ENCODE results near the gene MET. TPM values are rescaled to one million over a fixed set of nuclear protein-coding genes. Genes with fewer than 3 reads are reported as not detected.

Gene MET
- total and polyA plus RNA-seq, 2 of the 8 experiments (the other 6 are each of a cell fraction or from before 2014, with no cell fraction given) = 3.5 to 12.9 TPM

- H4K8ac ChIP-seq (ENCODE audit: extremely low read depth, insufficient read depth, low read length) = no peak overlapping the region
- DNase-seq (ENCODE audit: low read depth in 1 of 2, low spot score in 2 of 2) (no peak), FAIRE-seq (no peak)
- no peak overlapping the region for H2AFZ ChIP-seq (ENCODE audit: low read length)
- H2BK12ac ChIP-seq (ENCODE audit: low read depth, low read length) = no peak overlapping the region
- H3K56ac ChIP-seq (replicated peaks; ENCODE audit: insufficient read length, low read depth, low read length) = no peak overlapping the region
- H2BK15ac ChIP-seq (ENCODE audit: low read length) = no peak overlapping the region
- no peaks in the 10 kb centered on the region for H4K20me1 ChIP-seq (replicated peaks in 1 of 2; ENCODE audit: control insufficient read depth in 1 of 2, insufficient read depth in 2 of 2, low read length in 2 of 2)
- no peak overlapping the region for H3K4ac ChIP-seq (replicated peaks; ENCODE audit: insufficient read length, low read depth, low read length)
- no peaks in the 10 kb centered on the region; the same call in 1 of the 2 replicates for H3K79me1 ChIP-seq (ENCODE audit: low read depth, low read length)
- TF ChIP-seq KDM1A (IDR thresholded peaks at IDR 0.05; ENCODE audit: borderline replicate concordance, low read length) = no peak
- TF ChIP-seq RAD21 (IDR thresholded peaks at IDR 0.05 in 1 of 2, conservative IDR thresholded peaks at IDR 0.05 in 1 of 2; ENCODE audit: low read depth in 2 of 2, low read length in 2 of 2) = peak in 1 of 2 experiments; percentile 31; a peak in 1 of 4 replicates
- TF ChIP-seq CTCF (IDR thresholded peaks at IDR 0.05; ENCODE audit: control extremely low read depth in 1 of 3, insufficient read depth in 1 of 3, low read depth in 1 of 3, low read length in 3 of 3) = peak in 1 of 3 experiments; percentile 15; a peak in 1 of 4 replicates
- TF ChIP-seq ASH2L (IDR thresholded peaks at IDR 0.05; ENCODE audit: low read length) = no peak
- no peak overlapping the region for H3K4me2 ChIP-seq (ENCODE audit: insufficient read depth in 1 of 2, low read depth in 2 of 2, low read length in 2 of 2)
- no peak overlapping the region for H3K14ac ChIP-seq (ENCODE audit: insufficient read length)
- no peak overlapping the region for H3K9ac ChIP-seq (replicated peaks in 1 of 4; ENCODE audit: extremely low read depth in 1 of 4, low read depth in 3 of 4, low read length in 3 of 4)
- H2AK5ac ChIP-seq (ENCODE audit: low read depth, low read length) = no peak overlapping the region
- H3K36me3 ChIP-seq (ENCODE audit: control insufficient read depth in 2 of 4, insufficient read depth in 4 of 4, low read length in 3 of 4) = no peaks in the 10 kb centered on the region
- no peak overlapping the region for H4K91ac ChIP-seq (replicated peaks; ENCODE audit: insufficient read length, low read length)
- H3K18ac ChIP-seq (ENCODE audit: extremely low read depth, low read length) = no peak overlapping the region
- H3K27ac ChIP-seq (ENCODE audit: low read depth, low read length) = no peak overlapping the region
- H3K23ac ChIP-seq (ENCODE audit: insufficient read length) = no peak overlapping the region
- H2BK5ac ChIP-seq (ENCODE audit: low read depth, low read length) = no peak overlapping the region
- ChIA-PET POLR2A (ENCODE audit: partially characterized antibody) (no interaction called here), CTCF (ENCODE audit: partially characterized antibody) (interaction anchor here (0.6 to 1.4 kb wide), 2 partner anchors 9 to 20 kb away, joined by 3 to 4 read pairs; no protein-coding TSS in a partner anchor)
- no peaks in the 10 kb centered on the region for H3K27me3 ChIP-seq (replicated peaks in 1 of 4; ENCODE audit: control insufficient read depth in 3 of 4, extremely low read depth in 1 of 4, insufficient read depth in 3 of 4, low read length in 3 of 4)
- no peak overlapping the region for H2BK120ac ChIP-seq (replicated peaks; ENCODE audit: low read depth, low read length)
- no peak overlapping the region for H4K5ac ChIP-seq (ENCODE audit: insufficient read length, low read depth, low read length)
- no peaks in the 10 kb centered on the region for H3K23me2 ChIP-seq (ENCODE audit: low read depth, low read length)
- no peak overlapping the region for H3K4me3 ChIP-seq (ENCODE audit: extremely low read depth in 1 of 4, insufficient read depth in 2 of 4, low read depth in 3 of 4, low read length in 4 of 4)
- no peaks in the 10 kb centered on the region for H3K79me2 ChIP-seq (ENCODE audit: control insufficient read depth in 1 of 2, insufficient read depth in 2 of 2, low read length in 2 of 2)
- H3K9me3 ChIP-seq (ENCODE audit: insufficient read depth in 2 of 2, low read depth in 1 of 2, low read length in 1 of 2) = no peaks in the 10 kb centered on the region
- H2BK20ac ChIP-seq (ENCODE audit: low read length) = no peak overlapping the region
- no peaks in the 10 kb centered on the region; a peak in 1 of 7 replicates for H3K4me1 ChIP-seq (replicated peaks in 1 of 4; ENCODE audit: control insufficient read depth in 3 of 4, insufficient read depth in 4 of 4, low read length in 3 of 4)
Observed at GRCh38 chr7:116715077-116715476, 43.1 kb downstream of the MET start.
